ENCODE data around the gene SLC43A2. TPM values are rescaled to one million over a fixed set of nuclear protein-coding genes. Genes with fewer than 3 reads are reported as not detected.
"Not testable (repeated sequence)": the region's sequence is repeated elsewhere in the genome, so short reads cannot be mapped to it uniquely, and the experiment has no call there.

SLC43A2 gene
- total and polyA plus RNA-seq, 10 donors = 12.6 to 84.6 (median 61.2) TPM

- peak overlapping the region in 1 of 8 donors; percentile 56 for H3K4me3 ChIP-seq
- H3K27ac ChIP-seq = peak overlapping the region; percentile 63 to 93 (median 92)
- no peaks in the 10 kb centered on the region for H3K9me3 ChIP-seq
- H3K27me3 ChIP-seq (replicated peaks in 1 of 7) = no peaks in the 10 kb centered on the region
- intact Hi-C loops (cut with DNase I; ENCODE audit: low total_unique reads) = loop anchor here (5.0 kb wide), 1 partner anchor 57 kb away; no protein-coding TSS in a partner anchor
- WGBS, 5 donors = 44 to 59% (median 56%) methylated on average over 15 to 45 of the region's 45 CpGs
- H3K4me1 ChIP-seq = peaks cover 40 to 58% (median 52%) of the 10 kb centered on the region in 6 donors
- TF ChIP-seq CTCF (IDR thresholded peaks at IDR 0.05 in 8 of 11, conservative IDR thresholded peaks at IDR 0.05 in 3 of 11) (peak in 1 of 11 experiments; percentile 34), POLR2A (IDR thresholded peaks at IDR 0.05) (no peak), POLR2AphosphoS5 (IDR thresholded peaks at IDR 0.05) (no peak)
- DNase-seq = peak; percentile 84
- peaks cover 0 to 18% (median 0%) of the 10 kb centered on the region in 6 donors for H3K36me3 ChIP-seq
Measured at GRCh38 chr17:1574697-1575471, 53.8 kb downstream of the SLC43A2 start.

GRCh38 chr17:1573932-1574696 lies 54.5 kb downstream of the SLC43A2 start:
- peaks cover 40 to 58% (median 52%) of the 10 kb centered on the region in 6 donors for H3K4me1 ChIP-seq
- intact Hi-C loops (cut with DNase I; ENCODE audit: low total_unique reads) = no loop called here
- H3K27me3 ChIP-seq (replicated peaks in 1 of 7) = no peaks in the 10 kb centered on the region
- H3K36me3 ChIP-seq = peaks cover 0 to 12% (median 0%) of the 10 kb centered on the region in 6 donors
- H3K4me3 ChIP-seq = peak overlapping the region in 1 of 8 donors; percentile 56
- H3K9me3 ChIP-seq = no peaks in the 10 kb centered on the region
- WGBS, 5 donors = 22 to 33% (median 26%) methylated on average over 18 to 19 of the region's 19 CpGs
- peak; percentile 96 for DNase-seq
- TF ChIP-seq CTCF (IDR thresholded peaks at IDR 0.05 in 8 of 11, conservative IDR thresholded peaks at IDR 0.05 in 3 of 11) = peak; percentile 78 to 97 (median 93)
- peak; percentile 87 to 98 (median 95) for TF ChIP-seq POLR2AphosphoS5 (IDR thresholded peaks at IDR 0.05)
- TF ChIP-seq POLR2A (IDR thresholded peaks at IDR 0.05) = no peak
- H3K27ac ChIP-seq = peak overlapping the region; percentile 42 to 93 (median 92)

GRCh38 chr17:1572646-1573045 lies 56.0 kb downstream of the SLC43A2 start:
- DNase-seq; H3K27ac ChIP-seq; H3K27me3 ChIP-seq (replicated peaks in 1 of 7); H3K4me3 ChIP-seq; H3K9me3 ChIP-seq; intact Hi-C loops (cut with DNase I; ENCODE audit: low total_unique reads): not testable (repeated sequence)
- WGBS, 5 donors = 81 to 86% (median 83%) methylated on average over 5 of the region's 5 CpGs
- H3K36me3 ChIP-seq = peaks cover 0 to 12% (median 0%) of the 10 kb centered on the region in 6 donors
- TF ChIP-seq POLR2AphosphoS5 (IDR thresholded peaks at IDR 0.05) = peak in 2 of 3 donors; percentile 8 to 16
- H3K4me1 ChIP-seq = peaks cover 36 to 46% (median 42%) of the 10 kb centered on the region in 6 donors

- no peak overlapping the region for H3K27ac ChIP-seq
- intact Hi-C loops (cut with DNase I; ENCODE audit: low total_unique reads) = no loop called here
- TF ChIP-seq CTCF (IDR thresholded peaks at IDR 0.05 in 8 of 11, conservative IDR thresholded peaks at IDR 0.05 in 3 of 11) (no peak), POLR2AphosphoS5 (IDR thresholded peaks at IDR 0.05) (peak in 2 of 3 donors; percentile 8 to 26)
- H3K4me3 ChIP-seq = no peak overlapping the region
- peaks cover 23 to 46% (median 39%) of the 10 kb centered on the region in 6 donors for H3K4me1 ChIP-seq
- DNase-seq = no peak
- H3K27me3 ChIP-seq (replicated peaks in 1 of 7) = no peaks in the 10 kb centered on the region
- WGBS, 5 donors = 76 to 84% (median 82%) methylated on average over 10 to 18 of the region's 18 CpGs
- H3K36me3 ChIP-seq = peaks cover 0 to 12% (median 0%) of the 10 kb centered on the region in 6 donors
- H3K9me3 ChIP-seq = no peaks in the 10 kb centered on the region
Measured at GRCh38 chr17:1571341-1571704, 57.3 kb downstream of the SLC43A2 start.

All from spleen (tissue), 11 donors.